SK-N-SH (cell line): Measurements from ENCODE around the gene AGO1. TPM values are rescaled to one million over a fixed set of nuclear protein-coding genes. Genes with fewer than 3 reads are reported as not detected.
A peak's percentile ranks its signal among the peaks of the same experiment; 100 is the strongest.

Experiments
- CTCF ChIA-PET: fragments of 300-600, 350-600 bp; formaldehyde crosslinking; extraction: SDS; loops from one replicate; lab custom pipeline; 2021; lab: Yijun Ruan, JAX
- POLR2A ChIA-PET: fragments of 350-600 bp; sonication (Branson Sonifier 250); formaldehyde crosslinking; extraction: SDS; loops from one replicate; lab custom pipeline; 2020; ENCODE audit warnings: antibody characterized with exemption, inconsistent platforms; lab: Yijun Ruan, JAX
- DNase-seq: peaks from one replicate; pipeline ENCODE4 v3.0.0; 2012
- H2AFZ ChIP-seq: fragments of 200-600 bp; sonication (generic); 2 replicates; pipeline ENCODE4 v1.8.1; 2016; ENCODE audit warnings: antibody characterized with exemption, mild to moderate bottlenecking, low read depth
- H3F3A ChIP-seq: fragments of 200-600 bp; sonication (generic); replicated peaks from 2 replicates; pipeline ENCODE3; 2016; ENCODE audit warnings: antibody characterized with exemption, mild to moderate bottlenecking; ENCODE audit not compliant: insufficient read depth
- H3K27ac ChIP-seq, 2 experiments: fragments of 200-500 bp in 1 of 2; fragments of 200-600 bp in 1 of 2; sonication (Bioruptor generic) in 1 of 2; sonication (generic), shearing (Covaris generic) in 1 of 2; 2 replicates each; pipeline versions ENCODE4 v1.5.1 to v1.6.1; 2014 to 2016; ENCODE audit warnings: low read depth in 2 of 2, inconsistent platforms in 1 of 2, low read length in 1 of 2, mild to moderate bottlenecking in 1 of 2, mixed read lengths in 1 of 2
- H3K27me3 ChIP-seq: fragments of 200-600 bp; sonication (generic), shearing (Covaris generic); 2 replicates; pipeline ENCODE4 v1.6.1; 2016; ENCODE audit warnings: mixed run types; ENCODE audit not compliant: insufficient read depth
- H3K36me3 ChIP-seq, 2 experiments: fragments of 200-500 bp in 1 of 2; fragments of 200-600 bp in 1 of 2; sonication (Bioruptor generic) in 1 of 2; sonication (generic) in 1 of 2; replicated peaks in 1 of 2; 2 replicates each; pipeline versions ENCODE3 to v1.5.1; 2014 to 2016; ENCODE audit warnings: low read length in 1 of 2, mild to moderate bottlenecking in 1 of 2; ENCODE audit not compliant: insufficient read depth in 2 of 2, control insufficient read depth in 1 of 2
- H3K4me1 ChIP-seq, 2 experiments: fragments of 200-500 bp in 1 of 2; fragments of 200-600 bp in 1 of 2; sonication (Bioruptor generic) in 1 of 2; sonication (generic), shearing (Covaris generic) in 1 of 2; 2 replicates each; pipeline versions ENCODE4 v1.5.1 to v1.6.1; 2014 to 2016; ENCODE audit warnings: low read depth in 1 of 2, low read length in 1 of 2, mixed run types in 1 of 2; ENCODE audit not compliant: insufficient read depth in 2 of 2, control insufficient read depth in 1 of 2
- H3K4me2 ChIP-seq: fragments of 200-600 bp; sonication (generic), shearing (Covaris generic); 2 replicates; pipeline ENCODE4 v1.6.1; 2017; ENCODE audit warnings: mixed run types
- H3K4me3 ChIP-seq, 2 experiments: fragments of 200-500 bp in 1 of 2; fragments of 200-600 bp in 1 of 2; sonication (Bioruptor generic) in 1 of 2; sonication (generic), shearing (Covaris generic) in 1 of 2; 2 replicates each; pipeline versions ENCODE4 v1.5.1 to v1.8.1; 2014 to 2016; ENCODE audit warnings: low read depth in 2 of 2, inconsistent platforms in 1 of 2, low read length in 1 of 2, mild to moderate bottlenecking in 1 of 2, mixed read lengths in 1 of 2, moderate library complexity in 1 of 2
- H3K79me2 ChIP-seq: fragments of 200-600 bp; sonication (generic); 2 replicates; pipeline ENCODE4 v1.8.1; 2017; ENCODE audit warnings: mild to moderate bottlenecking; ENCODE audit not compliant: insufficient read depth
- H3K9ac ChIP-seq: fragments of 200-600 bp; sonication (generic); 2 replicates; pipeline ENCODE4 v1.6.1; 2017; ENCODE audit warnings: mixed run types
- H3K9me2 ChIP-seq: fragments of 200-600 bp; sonication (generic); 2 replicates; pipeline ENCODE4 v1.6.1; 2017; ENCODE audit warnings: mixed run types
- H3K9me3 ChIP-seq: fragments of 200-600 bp; sonication (generic); 2 replicates; pipeline ENCODE4 v1.6.1; 2017; ENCODE audit warnings: mixed run types, mild to moderate bottlenecking, moderate library complexity
- H4K20me1 ChIP-seq: fragments of 200-600 bp; sonication (generic); 2 replicates; pipeline ENCODE4 v1.6.1; 2017; ENCODE audit warnings: mild to moderate bottlenecking, mixed run types; ENCODE audit not compliant: insufficient read depth
- CHD2 ChIP-seq: fragments of 150-350 bp; IDR thresholded peaks from 2 replicates; pipeline ENCODE4 v1.6.1; 2018; ENCODE audit warnings: low read length; ENCODE audit not compliant: partially characterized antibody
- ELF1 ChIP-seq: IDR thresholded peaks from 2 replicates; pipeline ENCODE4 v1.4.0; 2012
- FOXJ3 ChIP-seq: sonication (generic); formaldehyde crosslinking; IDR thresholded peaks from 2 replicates; pipeline ENCODE4 v1.5.1; 2020; ENCODE audit warnings: mild to moderate bottlenecking, missing genetic modification reagents
- JUND ChIP-seq: IDR thresholded peaks from 2 replicates; pipeline ENCODE4 v1.4.0; 2012
- MEF2A ChIP-seq: IDR thresholded peaks from 2 replicates; pipeline ENCODE4 v1.4.0; 2012; ENCODE audit warnings: low read depth, borderline replicate concordance
- MXI1 ChIP-seq: IDR thresholded peaks from 2 replicates; pipeline ENCODE4 v1.6.1; 2012; ENCODE audit warnings: mild to moderate bottlenecking, low read depth, low read length, improper control_type of control experiment
- RCOR1 ChIP-seq: fragments of 150-350 bp; IDR thresholded peaks from 2 replicates; pipeline ENCODE4 v1.6.1; 2017; ENCODE audit warnings: antibody characterized with exemption, low read length
- RXRA ChIP-seq: IDR thresholded peaks from 2 replicates; pipeline ENCODE4 v1.4.0; 2012; ENCODE audit warnings: low read depth, mild to moderate bottlenecking, borderline replicate concordance
- USF1 ChIP-seq: IDR thresholded peaks from 2 replicates; pipeline ENCODE4 v1.4.0; 2012; ENCODE audit warnings: low read depth, borderline replicate concordance
- YY1 ChIP-seq: IDR thresholded peaks from 2 replicates; pipeline ENCODE4 v1.4.0; 2012; ENCODE audit warnings: low read depth, mild to moderate bottlenecking
- WGBS: methylation state at CpG from one replicate; pipeline ENCODE4 v1.1.6; 2017; ENCODE audit warnings: low lambda C conversion rate; 5-methylcytosine and 5-hydroxymethylcytosine counted together
- polyA plus RNA-seq, 3 experiments: library from polyadenylated mRNA; depleted of rRNA; stranded (reverse); fragments of >200 nt; gene quantifications; 2 replicates each; pipeline ENCODE4 v1.2.3, GENCODE V29; 2012
- TF ChIP-seq, protein P1 (sequence below): fragments of 200-600 bp; sonication (generic); IDR thresholded peaks from 2 replicates; pipeline ENCODE4 v1.6.1; 2017; ENCODE audit warnings: antibody characterized with exemption, mild to moderate bottlenecking, moderate library complexity
- TF ChIP-seq, protein P2 (sequence below): fragments of 150-350 bp; IDR thresholded peaks from 2 replicates; pipeline ENCODE4 v1.6.1; 2016; ENCODE audit warnings: mild to moderate bottlenecking, low read depth, low read length
- TF ChIP-seq, protein P3 (sequence below): IDR thresholded peaks from 2 replicates; pipeline ENCODE4 v1.6.1; 2012; ENCODE audit warnings: mild to moderate bottlenecking, low read depth, low read length, moderate library complexity
- TF ChIP-seq, protein P4 (sequence below): IDR thresholded peaks from 2 replicates; pipeline ENCODE4 v1.4.0; 2012; ENCODE audit warnings: low read depth, borderline replicate concordance

Gene AGO1
- polyA plus RNA-seq, 1 of the 3 experiments (the other 2 are of a cell fraction), result 7.8 TPM

- Histone ChIP-seq H3K27me3 (no peaks in the 10 kb centered on the region), H3K9ac (peak overlapping the region; percentile 91), H3K4me1 (peaks cover 19 to 23% of the 10 kb centered on the region in 2 experiments; a peak in 3 of 4 replicates), H4K20me1 (peaks cover 7% of the 10 kb centered on the region), H3K79me2 (peaks cover 67% of the 10 kb centered on the region), H3K9me3 (no peaks in the 10 kb centered on the region), H3K36me3 (peaks cover 0 to 6% of the 10 kb centered on the region in 2 experiments), H3K9me2 (no peaks in the 10 kb centered on the region), H2AFZ (no peak overlapping the region), H3K4me3 (peak overlapping the region; percentile 85 to 95), H3K27ac (no peak overlapping the region; a peak in 2 of 4 replicates), H3F3A (peaks cover 17% of the 10 kb centered on the region), H3K4me2 (peak overlapping the region; percentile 84)
- CTCF ChIA-PET, result interaction anchor here (1.0 kb wide), 1 partner anchor 10 kb away, joined by 3 read pairs; no protein-coding TSS in a partner anchor
- no peak for DNase-seq
- POLR2A ChIA-PET, result no interaction called here
- WGBS, result 52% methylated on average over 7 of the region's 7 CpGs
- TF ChIP-seq MXI1, result no peak; the same call in 1 of the 2 replicates
- TF ChIP-seq YY1, result no peak
- no peak for TF ChIP-seq CHD2
- no peak for TF ChIP-seq RXRA
- TF ChIP-seq ELF1, result no peak
- no peak for TF ChIP-seq RCOR1
- TF ChIP-seq FOXJ3, result no peak
- TF ChIP-seq, protein P1, sequence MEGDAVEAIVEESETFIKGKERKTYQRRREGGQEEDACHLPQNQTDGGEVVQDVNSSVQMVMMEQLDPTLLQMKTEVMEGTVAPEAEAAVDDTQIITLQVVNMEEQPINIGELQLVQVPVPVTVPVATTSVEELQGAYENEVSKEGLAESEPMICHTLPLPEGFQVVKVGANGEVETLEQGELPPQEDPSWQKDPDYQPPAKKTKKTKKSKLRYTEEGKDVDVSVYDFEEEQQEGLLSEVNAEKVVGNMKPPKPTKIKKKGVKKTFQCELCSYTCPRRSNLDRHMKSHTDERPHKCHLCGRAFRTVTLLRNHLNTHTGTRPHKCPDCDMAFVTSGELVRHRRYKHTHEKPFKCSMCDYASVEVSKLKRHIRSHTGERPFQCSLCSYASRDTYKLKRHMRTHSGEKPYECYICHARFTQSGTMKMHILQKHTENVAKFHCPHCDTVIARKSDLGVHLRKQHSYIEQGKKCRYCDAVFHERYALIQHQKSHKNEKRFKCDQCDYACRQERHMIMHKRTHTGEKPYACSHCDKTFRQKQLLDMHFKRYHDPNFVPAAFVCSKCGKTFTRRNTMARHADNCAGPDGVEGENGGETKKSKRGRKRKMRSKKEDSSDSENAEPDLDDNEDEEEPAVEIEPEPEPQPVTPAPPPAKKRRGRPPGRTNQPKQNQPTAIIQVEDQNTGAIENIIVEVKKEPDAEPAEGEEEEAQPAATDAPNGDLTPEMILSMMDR, result no peak
- no peak for TF ChIP-seq USF1
- TF ChIP-seq, protein P2, sequence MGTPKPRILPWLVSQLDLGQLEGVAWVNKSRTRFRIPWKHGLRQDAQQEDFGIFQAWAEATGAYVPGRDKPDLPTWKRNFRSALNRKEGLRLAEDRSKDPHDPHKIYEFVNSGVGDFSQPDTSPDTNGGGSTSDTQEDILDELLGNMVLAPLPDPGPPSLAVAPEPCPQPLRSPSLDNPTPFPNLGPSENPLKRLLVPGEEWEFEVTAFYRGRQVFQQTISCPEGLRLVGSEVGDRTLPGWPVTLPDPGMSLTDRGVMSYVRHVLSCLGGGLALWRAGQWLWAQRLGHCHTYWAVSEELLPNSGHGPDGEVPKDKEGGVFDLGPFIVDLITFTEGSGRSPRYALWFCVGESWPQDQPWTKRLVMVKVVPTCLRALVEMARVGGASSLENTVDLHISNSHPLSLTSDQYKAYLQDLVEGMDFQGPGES, result no peak
- TF ChIP-seq, protein P3, sequence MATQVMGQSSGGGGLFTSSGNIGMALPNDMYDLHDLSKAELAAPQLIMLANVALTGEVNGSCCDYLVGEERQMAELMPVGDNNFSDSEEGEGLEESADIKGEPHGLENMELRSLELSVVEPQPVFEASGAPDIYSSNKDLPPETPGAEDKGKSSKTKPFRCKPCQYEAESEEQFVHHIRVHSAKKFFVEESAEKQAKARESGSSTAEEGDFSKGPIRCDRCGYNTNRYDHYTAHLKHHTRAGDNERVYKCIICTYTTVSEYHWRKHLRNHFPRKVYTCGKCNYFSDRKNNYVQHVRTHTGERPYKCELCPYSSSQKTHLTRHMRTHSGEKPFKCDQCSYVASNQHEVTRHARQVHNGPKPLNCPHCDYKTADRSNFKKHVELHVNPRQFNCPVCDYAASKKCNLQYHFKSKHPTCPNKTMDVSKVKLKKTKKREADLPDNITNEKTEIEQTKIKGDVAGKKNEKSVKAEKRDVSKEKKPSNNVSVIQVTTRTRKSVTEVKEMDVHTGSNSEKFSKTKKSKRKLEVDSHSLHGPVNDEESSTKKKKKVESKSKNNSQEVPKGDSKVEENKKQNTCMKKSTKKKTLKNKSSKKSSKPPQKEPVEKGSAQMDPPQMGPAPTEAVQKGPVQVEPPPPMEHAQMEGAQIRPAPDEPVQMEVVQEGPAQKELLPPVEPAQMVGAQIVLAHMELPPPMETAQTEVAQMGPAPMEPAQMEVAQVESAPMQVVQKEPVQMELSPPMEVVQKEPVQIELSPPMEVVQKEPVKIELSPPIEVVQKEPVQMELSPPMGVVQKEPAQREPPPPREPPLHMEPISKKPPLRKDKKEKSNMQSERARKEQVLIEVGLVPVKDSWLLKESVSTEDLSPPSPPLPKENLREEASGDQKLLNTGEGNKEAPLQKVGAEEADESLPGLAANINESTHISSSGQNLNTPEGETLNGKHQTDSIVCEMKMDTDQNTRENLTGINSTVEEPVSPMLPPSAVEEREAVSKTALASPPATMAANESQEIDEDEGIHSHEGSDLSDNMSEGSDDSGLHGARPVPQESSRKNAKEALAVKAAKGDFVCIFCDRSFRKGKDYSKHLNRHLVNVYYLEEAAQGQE, result no peak
- no peak for TF ChIP-seq JUND
- TF ChIP-seq, protein P4, sequence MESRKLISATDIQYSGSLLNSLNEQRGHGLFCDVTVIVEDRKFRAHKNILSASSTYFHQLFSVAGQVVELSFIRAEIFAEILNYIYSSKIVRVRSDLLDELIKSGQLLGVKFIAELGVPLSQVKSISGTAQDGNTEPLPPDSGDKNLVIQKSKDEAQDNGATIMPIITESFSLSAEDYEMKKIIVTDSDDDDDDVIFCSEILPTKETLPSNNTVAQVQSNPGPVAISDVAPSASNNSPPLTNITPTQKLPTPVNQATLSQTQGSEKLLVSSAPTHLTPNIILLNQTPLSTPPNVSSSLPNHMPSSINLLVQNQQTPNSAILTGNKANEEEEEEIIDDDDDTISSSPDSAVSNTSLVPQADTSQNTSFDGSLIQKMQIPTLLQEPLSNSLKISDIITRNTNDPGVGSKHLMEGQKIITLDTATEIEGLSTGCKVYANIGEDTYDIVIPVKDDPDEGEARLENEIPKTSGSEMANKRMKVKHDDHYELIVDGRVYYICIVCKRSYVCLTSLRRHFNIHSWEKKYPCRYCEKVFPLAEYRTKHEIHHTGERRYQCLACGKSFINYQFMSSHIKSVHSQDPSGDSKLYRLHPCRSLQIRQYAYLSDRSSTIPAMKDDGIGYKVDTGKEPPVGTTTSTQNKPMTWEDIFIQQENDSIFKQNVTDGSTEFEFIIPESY, result no peak
- TF ChIP-seq MEF2A, result no peak
These were observed 49.2 kb downstream of the AGO1 start for GRCh38 chr1:35932158-35932636.
